ENCODE measurements around the gene VIPR1. TPM values are rescaled to one million over a fixed set of nuclear protein-coding genes. Genes with fewer than 3 reads are reported as not detected.

Gene VIPR1
- total and polyA plus RNA-seq, 11 donors = 0.96 to 5.4 (median 2.4) TPM

- no peak for TF ChIP-seq POLR2A (IDR thresholded peaks at IDR 0.05)
- TF ChIP-seq, protein P1, sequence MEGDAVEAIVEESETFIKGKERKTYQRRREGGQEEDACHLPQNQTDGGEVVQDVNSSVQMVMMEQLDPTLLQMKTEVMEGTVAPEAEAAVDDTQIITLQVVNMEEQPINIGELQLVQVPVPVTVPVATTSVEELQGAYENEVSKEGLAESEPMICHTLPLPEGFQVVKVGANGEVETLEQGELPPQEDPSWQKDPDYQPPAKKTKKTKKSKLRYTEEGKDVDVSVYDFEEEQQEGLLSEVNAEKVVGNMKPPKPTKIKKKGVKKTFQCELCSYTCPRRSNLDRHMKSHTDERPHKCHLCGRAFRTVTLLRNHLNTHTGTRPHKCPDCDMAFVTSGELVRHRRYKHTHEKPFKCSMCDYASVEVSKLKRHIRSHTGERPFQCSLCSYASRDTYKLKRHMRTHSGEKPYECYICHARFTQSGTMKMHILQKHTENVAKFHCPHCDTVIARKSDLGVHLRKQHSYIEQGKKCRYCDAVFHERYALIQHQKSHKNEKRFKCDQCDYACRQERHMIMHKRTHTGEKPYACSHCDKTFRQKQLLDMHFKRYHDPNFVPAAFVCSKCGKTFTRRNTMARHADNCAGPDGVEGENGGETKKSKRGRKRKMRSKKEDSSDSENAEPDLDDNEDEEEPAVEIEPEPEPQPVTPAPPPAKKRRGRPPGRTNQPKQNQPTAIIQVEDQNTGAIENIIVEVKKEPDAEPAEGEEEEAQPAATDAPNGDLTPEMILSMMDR (IDR thresholded peaks at IDR 0.05) = no peak
- ATAC-seq (no peak), DNase-seq (peak in 2 of 5 donors; percentile 4 to 11)
- Histone ChIP-seq H3K4me3 (no peak overlapping the region), H3K27me3 (no peaks in the 10 kb centered on the region), H3K27ac (peak overlapping the region in 2 of 12 donors; percentile 19 to 40), H3K4me1 (peaks cover 0 to 50% (median 15%) of the 10 kb centered on the region in 12 donors), H3K36me3 (no peaks in the 10 kb centered on the region), H3K9me3 (no peaks in the 10 kb centered on the region)
- intact Hi-C loops (cut with DNase I) = no loop called here
- 64 to 79% (median 69%) methylated on average over 7 of the region's 7 CpGs for whole genome bisulfite sequencing, 4 donors
These were observed 9.2 kb upstream of the VIPR1 start for GRCh38 chr3:42493126-42493797.

DNA sequence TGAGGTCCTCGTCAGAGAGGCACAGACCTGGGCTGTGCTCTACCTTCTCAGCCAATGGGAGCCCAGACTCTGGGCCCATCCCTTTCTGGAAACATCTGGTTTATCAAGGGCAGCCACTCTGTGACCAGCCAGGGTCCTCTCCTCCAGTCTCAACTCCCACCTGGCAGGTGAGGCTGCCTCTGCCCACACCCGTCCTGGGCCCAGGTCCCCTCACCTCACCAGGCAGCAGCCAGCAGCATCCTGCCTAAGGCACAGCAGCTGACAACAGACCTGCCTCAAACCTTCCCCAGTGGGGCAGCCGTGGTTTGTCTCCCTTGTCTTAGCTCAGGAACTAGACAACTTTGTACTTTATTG lies 8.7 kb upstream of the VIPR1 start:
- H3K4me1 ChIP-seq = peaks cover 0 to 50% (median 15%) of the 10 kb centered on the region in 12 donors
- ATAC-seq (no peak), DNase-seq (peak in 1 of 5 donors; percentile 6)
- H3K4me3 ChIP-seq = no peak overlapping the region
- H3K27ac ChIP-seq = no peak overlapping the region
- intact Hi-C loops (cut with DNase I) = no loop called here
- H3K27me3 ChIP-seq = no peaks in the 10 kb centered on the region
- 87 to 95% (median 90%) methylated on average over 3 of the region's 3 CpGs for WGBS, 4 donors
- H3K9me3 ChIP-seq = no peaks in the 10 kb centered on the region
- TF ChIP-seq, protein P1 (IDR thresholded peaks at IDR 0.05) = no peak
- TF ChIP-seq POLR2A (IDR thresholded peaks at IDR 0.05) = no peak
- H3K36me3 ChIP-seq = no peaks in the 10 kb centered on the region

GRCh38 chr3:42495393-42495792 lies 7.0 kb upstream of the VIPR1 start:
- no peak overlapping the region for H3K27ac ChIP-seq
- intact Hi-C loops (cut with DNase I) = no loop called here

DNA sequence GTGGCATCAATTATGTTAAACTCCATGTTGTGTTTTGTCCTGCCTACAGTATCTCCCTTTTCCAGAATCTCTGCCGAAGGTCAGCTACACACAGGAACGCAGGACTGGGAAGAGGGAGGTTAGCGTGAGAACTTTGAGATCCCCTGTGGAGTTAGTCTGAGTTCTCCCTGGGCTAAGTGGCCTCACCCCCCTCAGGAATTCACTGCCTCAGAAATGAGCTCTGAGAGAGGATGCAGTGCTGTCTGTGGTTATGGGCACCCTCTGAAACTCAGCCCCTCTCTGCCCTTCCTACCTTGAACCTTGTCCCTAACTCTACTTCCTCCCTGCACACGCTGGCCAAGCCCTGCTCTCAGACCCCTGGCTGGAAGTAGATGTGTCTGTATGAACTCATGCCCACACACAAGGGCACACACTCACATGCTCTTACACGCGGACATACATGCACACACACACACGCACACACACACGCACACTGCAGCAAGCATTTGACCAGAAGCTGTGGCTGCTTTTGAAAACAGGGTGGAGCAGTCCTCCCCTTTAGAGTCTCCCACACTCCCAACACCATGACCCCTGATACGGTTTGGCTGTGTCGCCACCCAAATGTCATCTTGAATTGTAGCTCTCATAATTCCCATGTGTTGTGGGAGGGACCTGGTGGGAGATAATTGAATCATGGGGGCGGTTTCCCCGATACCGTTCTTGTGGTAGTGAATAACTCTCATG lies 5.3 kb upstream of the VIPR1 start:
- DNase-seq = peak in 2 of 5 donors; percentile 8 to 17
- peaks cover 0 to 30% (median 4%) of the 10 kb centered on the region in 9 donors for H3K27me3 ChIP-seq
- H3K4me3 ChIP-seq = peak overlapping the region in 1 of 12 donors; percentile 15
- H3K9me3 ChIP-seq = no peaks in the 10 kb centered on the region
- TF ChIP-seq POLR2A (IDR thresholded peaks at IDR 0.05) = no peak
- TF ChIP-seq, protein P1 (IDR thresholded peaks at IDR 0.05) = no peak
- no peaks in the 10 kb centered on the region for H3K36me3 ChIP-seq
- peak overlapping the region in 1 of 12 donors; percentile 9 for H3K27ac ChIP-seq
- ATAC-seq = no peak
- H3K4me1 ChIP-seq = peaks cover 0 to 28% (median 11%) of the 10 kb centered on the region in 12 donors
- 61 to 66% (median 64%) methylated on average over 13 of the region's 13 CpGs for WGBS, 4 donors
- intact Hi-C loops (cut with DNase I) = no loop called here

More at GRCh38 chr3:42495393-42495792, 7.0 kb upstream of the VIPR1 start:
- Histone ChIP-seq H3K9me3 (no peaks in the 10 kb centered on the region), H3K4me1 (peaks cover 0 to 34% (median 6%) of the 10 kb centered on the region in 12 donors), H3K27me3 (peaks cover 0 to 13% (median 0%) of the 10 kb centered on the region in 9 donors), H3K4me3 (no peak overlapping the region), H3K36me3 (no peaks in the 10 kb centered on the region)
- no peak for TF ChIP-seq POLR2A (IDR thresholded peaks at IDR 0.05)
- TF ChIP-seq, protein P1 (IDR thresholded peaks at IDR 0.05) = no peak
- DNase-seq (no peak), ATAC-seq (no peak)

All from heart left ventricle (tissue), 16 donors.